Measurements from ENCODE around the gene OR2H1. TPM values are rescaled to one million over a fixed set of nuclear protein-coding genes. Genes with fewer than 3 reads are reported as not detected.

OR2H1 gene
- polyA plus RNA-seq, 1 donor from 2014 or later, result not detected

- no peaks in the 10 kb centered on the region for H4K20me1 ChIP-seq (ENCODE audit: insufficient read depth)
- no peaks in the 10 kb centered on the region for H3K9me3 ChIP-seq (ENCODE audit: low read length)
- no peaks in the 10 kb centered on the region for H3K27me3 ChIP-seq (ENCODE audit: insufficient read depth, low read depth, low read length)
- no peak overlapping the region for H2AFZ ChIP-seq (ENCODE audit: low read depth, low read length)
- no peak overlapping the region for H3K9ac ChIP-seq (ENCODE audit: low read length)
- no peaks in the 10 kb centered on the region for H3K79me2 ChIP-seq (replicated peaks; ENCODE audit: insufficient read depth, low read length)
- no peak overlapping the region for H3K4me2 ChIP-seq (ENCODE audit: low read length)
- H3K27ac ChIP-seq (ENCODE audit: low read length), result no peak overlapping the region
- no peaks in the 10 kb centered on the region for H3K9me2 ChIP-seq (ENCODE audit: insufficient read depth, low read length)
- no peaks in the 10 kb centered on the region for H3F3A ChIP-seq (ENCODE audit: insufficient read depth, low read length, poor library complexity, severe bottlenecking)
- H3K36me3 ChIP-seq (ENCODE audit: insufficient read depth, low read length), result no peaks in the 10 kb centered on the region
- TF ChIP-seq POLR2AphosphoS5 (IDR thresholded peaks at IDR 0.05) (no peak), EZH2 (IDR thresholded peaks at IDR 0.05; ENCODE audit: borderline replicate concordance, insufficient read depth, low read length, poor library complexity, severe bottlenecking) (no peak), EP300 (conservative IDR thresholded peaks at IDR 0.05; ENCODE audit: poor library complexity, severe bottlenecking) (no peak), REST (IDR thresholded peaks at IDR 0.05; ENCODE audit: borderline replicate concordance) (no peak), MXI1 (conservative IDR thresholded peaks at IDR 0.05; ENCODE audit: poor library complexity, severe bottlenecking) (no peak), SMC3 (conservative IDR thresholded peaks at IDR 0.05; ENCODE audit: poor library complexity) (no peak), CTCF (IDR thresholded peaks at IDR 0.05; ENCODE audit: poor library complexity, severe bottlenecking) (no peak), TAF1 (IDR thresholded peaks at IDR 0.05; ENCODE audit: low read depth) (no peak), RAD21 (conservative IDR thresholded peaks at IDR 0.05) (no peak)
- H3K4me3 ChIP-seq (ENCODE audit: low read length), result no peak overlapping the region
These were observed 8.8 kb downstream of the OR2H1 start for GRCh38 chr6:29465801-29466200.

GRCh38 chr6:29466241-29466640, 9.3 kb downstream of the OR2H1 start:
- Histone ChIP-seq H4K20me1 (ENCODE audit: insufficient read depth) (no peaks in the 10 kb centered on the region), H3K9me3 (ENCODE audit: low read length) (no peaks in the 10 kb centered on the region), H3K79me2 (replicated peaks; ENCODE audit: insufficient read depth, low read length) (no peaks in the 10 kb centered on the region), H3K27ac (ENCODE audit: low read length) (no peak overlapping the region), H3K4me3 (ENCODE audit: low read length) (no peak overlapping the region), H2AFZ (ENCODE audit: low read depth, low read length) (no peak overlapping the region), H3K9ac (ENCODE audit: low read length) (no peak overlapping the region), H3K27me3 (ENCODE audit: insufficient read depth, low read depth, low read length) (no peaks in the 10 kb centered on the region), H3K9me2 (ENCODE audit: insufficient read depth, low read length) (no peaks in the 10 kb centered on the region), H3K36me3 (ENCODE audit: insufficient read depth, low read length) (no peaks in the 10 kb centered on the region), H3F3A (ENCODE audit: insufficient read depth, low read length, poor library complexity, severe bottlenecking) (no peaks in the 10 kb centered on the region), H3K4me2 (ENCODE audit: low read length) (no peak overlapping the region)
- TF ChIP-seq CTCF (IDR thresholded peaks at IDR 0.05; ENCODE audit: poor library complexity, severe bottlenecking), result no peak
- no peak for TF ChIP-seq EZH2 (IDR thresholded peaks at IDR 0.05; ENCODE audit: borderline replicate concordance, insufficient read depth, low read length, poor library complexity, severe bottlenecking)
- no peak for TF ChIP-seq EP300 (conservative IDR thresholded peaks at IDR 0.05; ENCODE audit: poor library complexity, severe bottlenecking)
